Endothelial cell of umbilical vein (primary cell): ENCODE measurements around the gene CD300LF. TPM values are rescaled to one million over a fixed set of nuclear protein-coding genes. Genes with fewer than 3 reads are reported as not detected.

Experiments
- BruUV-seq: library from RNA; stranded (reverse); fragments of 400-500 nt; replicated peaks from 2 replicates; lab custom pipeline; 2021; lab: Mats Ljungman, UMichigan
- CTCF ChIA-PET: fragments of 300-600, 350-600 bp; sonication (Branson Sonifier 250); formaldehyde crosslinking; loops from one replicate; lab custom pipeline; 2021; ENCODE audit warnings: antibody characterized with exemption, inconsistent platforms; lab: Charles Lee
- POLR2A ChIA-PET: fragments of 300-600, 350-600 bp; sonication (Branson Sonifier 250); formaldehyde crosslinking; loops from one replicate; lab custom pipeline; 2021; ENCODE audit warnings: antibody characterized with exemption, inconsistent platforms; lab: Charles Lee
- DNase-seq: peaks from one replicate; pipeline ENCODE4 v3.0.0-alpha.2; 2011; ENCODE audit warnings: low read depth, low spot score
- FAIRE-seq: peaks from 2 replicates; lab custom pipeline; 2011; peaks lifted over from hg19 to GRCh38; lab: Jason Lieb, UNC
- H2AFZ ChIP-seq: 2 replicates; pipeline ENCODE4 v1.6.0; 2012; ENCODE audit warnings: low read depth, low read length, control low read depth, inconsistent platforms
- H3K27ac ChIP-seq: 2 replicates; pipeline ENCODE4 v1.5.1; 2011; ENCODE audit warnings: low read depth, mild to moderate bottlenecking, control low read depth, low read length, moderate library complexity; ENCODE audit not compliant: insufficient read depth
- H3K27me3 ChIP-seq, 2 experiments: 2 replicates each; pipeline versions ENCODE4 v1.6.0 to v1.6.1; 2011; ENCODE audit warnings: low read length in 2 of 2, mixed read lengths in 1 of 2; ENCODE audit not compliant: control insufficient read depth in 2 of 2, insufficient read depth in 2 of 2
- H3K36me3 ChIP-seq, 2 experiments: 2 replicates in 1 of 2; 3 replicates in 1 of 2; pipeline ENCODE4 v1.5.1; 2011; ENCODE audit warnings: low read length in 2 of 2, mild to moderate bottlenecking in 1 of 2, moderate library complexity in 1 of 2; ENCODE audit not compliant: control insufficient read depth in 2 of 2, insufficient read depth in 2 of 2; ENCODE audit errors: extremely low read depth in 1 of 2
- H3K4me1 ChIP-seq: 3 replicates; pipeline ENCODE4 v1.5.1; 2011; ENCODE audit warnings: mild to moderate bottlenecking, low read length; ENCODE audit not compliant: control insufficient read depth, insufficient read depth; ENCODE audit errors: extremely low read depth
- H3K4me2 ChIP-seq: 2 replicates; pipeline ENCODE4 v1.6.1; 2011; ENCODE audit warnings: low read length, control low read depth, mixed read lengths; ENCODE audit not compliant: insufficient read depth
- H3K4me3 ChIP-seq, 3 experiments: fragments of 200-600 bp in 1 of 3; sonication (generic), shearing (Covaris generic) in 1 of 3; replicated peaks in 1 of 3; 2 replicates each; pipeline ENCODE4 v1.5.1; 2011 to 2016; ENCODE audit warnings: control low read depth in 3 of 3, low read length in 3 of 3, mild to moderate bottlenecking in 2 of 3, inconsistent platforms in 1 of 3, low read depth in 1 of 3, moderate library complexity in 1 of 3; ENCODE audit not compliant: insufficient read depth in 1 of 3
- H3K79me2 ChIP-seq: 2 replicates; pipeline ENCODE4 v1.6.0; 2012; ENCODE audit warnings: low read length, inconsistent platforms; ENCODE audit not compliant: control insufficient read depth, insufficient read depth
- H3K9ac ChIP-seq: replicated peaks from 2 replicates; pipeline ENCODE3; 2011; ENCODE audit warnings: low read length, control low read depth; ENCODE audit not compliant: insufficient read depth; ENCODE audit errors: extremely low read depth
- H3K9me1 ChIP-seq: replicated peaks from 3 replicates; pipeline ENCODE4 v1.6.0; 2011; ENCODE audit warnings: mild to moderate bottlenecking, low read length; ENCODE audit not compliant: control insufficient read depth, insufficient read depth; ENCODE audit errors: extremely low read depth
- H3K9me3 ChIP-seq: replicated peaks from 2 replicates; pipeline ENCODE4 v1.5.1; 2012; ENCODE audit warnings: low read length, inconsistent platforms; ENCODE audit not compliant: control insufficient read depth, insufficient read depth
- H4K20me1 ChIP-seq: replicated peaks from 2 replicates; pipeline ENCODE3; 2011; ENCODE audit warnings: mild to moderate bottlenecking, low read length; ENCODE audit not compliant: control insufficient read depth, insufficient read depth; ENCODE audit errors: extremely low read depth
- CTCF ChIP-seq, 2 donors: IDR thresholded peaks; 1 replicate in 1 of 2; 2 replicates in 1 of 2; pipeline ENCODE4 v1.5.1; 2011; ENCODE audit warnings: low read length in 2 of 2, mild to moderate bottlenecking in 2 of 2, moderate library complexity in 2 of 2, control low read depth in 1 of 2, inconsistent platforms in 1 of 2, low read depth in 1 of 2; ENCODE audit not compliant: insufficient read depth in 1 of 2; ENCODE audit errors: extremely low read depth in 1 of 2
- EZH2 ChIP-seq: IDR thresholded peaks from 2 replicates; pipeline ENCODE4 v1.6.1; 2012; ENCODE audit warnings: borderline replicate concordance, low read depth, mild to moderate bottlenecking, moderate library complexity, low read length, inconsistent platforms; ENCODE audit not compliant: severe bottlenecking
- FOS ChIP-seq: IDR thresholded peaks from 2 replicates; pipeline ENCODE4 v1.6.1; 2011; ENCODE audit warnings: mild to moderate bottlenecking, low read length, moderate library complexity, borderline replicate concordance; ENCODE audit not compliant: insufficient read depth
- GATA2 ChIP-seq: IDR thresholded peaks from 2 replicates; pipeline ENCODE4 v1.7.0; 2011; ENCODE audit warnings: low read depth, mild to moderate bottlenecking, moderate library complexity, mixed read lengths, low read length; ENCODE audit not compliant: insufficient read length, insufficient read depth
- JUN ChIP-seq: IDR thresholded peaks from 2 replicates; pipeline ENCODE4 v1.6.1; 2011; ENCODE audit warnings: borderline replicate concordance, low read depth; ENCODE audit not compliant: insufficient read length, insufficient read depth
- MAX ChIP-seq: IDR thresholded peaks from 2 replicates; pipeline ENCODE4 v1.6.1; 2011; ENCODE audit not compliant: insufficient read depth, insufficient read length
- MYC ChIP-seq: IDR thresholded peaks from one replicate; pipeline ENCODE4 v1.6.1; 2011; ENCODE audit warnings: mild to moderate bottlenecking, low read depth, low read length
- POLR2A ChIP-seq: IDR thresholded peaks from 2 replicates; pipeline ENCODE4 v1.6.1; 2012; ENCODE audit warnings: low read depth, mild to moderate bottlenecking, control low read depth, low read length
- POLR2AphosphoS5 ChIP-seq: IDR thresholded peaks from 2 replicates; pipeline ENCODE4 v1.6.1; 2012; ENCODE audit warnings: low read depth, mild to moderate bottlenecking, control low read depth, low read length, moderate library complexity; ENCODE audit not compliant: insufficient read depth
- dilution Hi-C: fragments of 300-500 bp; cut with MboI; formaldehyde crosslinking; loops from one replicate; pipeline ENCODE4 v1.15.0; 2019; ENCODE audit warnings: low sequenced_read_pairs; ENCODE audit not compliant: extremely low pct_ligation_motif_present
- intact Hi-C: fragments of 100-400 bp; cut with micrococcal nuclease; formaldehyde crosslinking; loops from one replicate; pipeline ENCODE4 v1.10.0; 2022
- polyA plus RNA-seq, 4 experiments: library from polyadenylated mRNA; depleted of rRNA in 3 of 4; stranded (reverse) in 3 of 4; unstranded in 1 of 4; fragments of >200 nt; gene quantifications; 2 replicates each; pipeline versions ENCODE4 v1.2.1 to v1.2.3, GENCODE V29; 2011 to 2012; ENCODE audit warnings: missing spikeins in 1 of 4
- total RNA-seq: library from RNA; stranded (reverse); gene quantifications from 2 replicates; pipeline ENCODE4 v1.2.3, GENCODE V29; 2021

CD300LF gene
- total and polyA plus RNA-seq, 2 donors (not counting 3 experiments of a cell fraction or from before 2014, with no cell fraction given) = not detected

GRCh38 chr17:74680213-74680612, 32.5 kb downstream of the CD300LF start:
- Histone ChIP-seq H3K36me3 (no peaks in the 10 kb centered on the region), H3K27me3 (no peaks in the 10 kb centered on the region), H2AFZ (no peak overlapping the region), H3K4me2 (no peak overlapping the region), H3K4me1 (no peaks in the 10 kb centered on the region), H3K9ac (no peak overlapping the region), H4K20me1 (no peaks in the 10 kb centered on the region), H3K27ac (no peak overlapping the region), H3K9me3 (no peaks in the 10 kb centered on the region), H3K9me1 (no peaks in the 10 kb centered on the region), H3K79me2 (no peaks in the 10 kb centered on the region), H3K4me3 (no peak overlapping the region)
- DNase-seq (no peak), FAIRE-seq (no peak)
- intact Hi-C loops = no loop called here
- dilution Hi-C loops = no loop called here
- POLR2A ChIA-PET = no interaction called here
- CTCF ChIA-PET = interaction anchor here (0.6 kb wide), 1 partner anchor 62 kb away, joined by 3 read pairs; no protein-coding TSS in a partner anchor
- no TSS peak for BruUV-seq
- TF ChIP-seq POLR2AphosphoS5 (no peak), POLR2A (no peak), GATA2 (no peak), FOS (no peak), MYC (no peak), JUN (no peak), MAX (no peak), CTCF (IDR thresholded peaks at IDR 0.05; ENCODE audit: extremely low read depth in 1 of 2, insufficient read depth in 1 of 2, low read depth in 1 of 2, low read length in 2 of 2) (no peak), EZH2 (no peak)
